COR-L47 (cell line): Measurements from ENCODE around the gene WDR37.
"Not testable (repeated sequence)": the region's sequence is repeated elsewhere in the genome, so short reads cannot be mapped to it uniquely, and the experiment has no call there.

Experiments
- DNase-seq: peaks from one replicate; lab custom pipeline; 2025; lab: John Stamatoyannopoulos, UW

Gene WDR37

GRCh38 chr10:1043532-1043995 is 12.6 kb upstream of the WDR37 start:
- no peak for DNase-seq

- no peak for DNase-seq
Measured at GRCh38 chr10:1044146-1044545, 12.0 kb upstream of the WDR37 start.

- DNase-seq: no peak
Measured at GRCh38 chr10:1044964-1045363, 11.2 kb upstream of the WDR37 start.

GRCh38 chr10:1045415-1045814 is 10.8 kb upstream of the WDR37 start:
- no peak for DNase-seq

- DNase-seq: no peak
Measured at GRCh38 chr10:1047937-1048336, 8.2 kb upstream of the WDR37 start.

GRCh38 chr10:1048349-1048731 is 7.8 kb upstream of the WDR37 start:
- no peak for DNase-seq

- peak; percentile 95 for DNase-seq
Measured at GRCh38 chr10:1048732-1049424, 7.3 kb upstream of the WDR37 start, which contains the start of gene IDI1. TSS of gene IDI1 (minus strand) at chr10:1049119. CDS start at chr10:1049003, 116 bp downstream.

GRCh38 chr10:1049425-1049958 is 6.7 kb upstream of the WDR37 start:
- DNase-seq: no peak

GRCh38 chr10:1050145-1050544 is 6.0 kb upstream of the WDR37 start:
- DNase-seq: no peak

GRCh38 chr10:1050554-1050953 is 5.6 kb upstream of the WDR37 start:
- DNase-seq: no peak

- DNase-seq: no peak
Measured at GRCh38 chr10:1054684-1055083, 1.5 kb upstream of the WDR37 start.

- DNase-seq: no peak
Measured at GRCh38 chr10:1057106-1057657, 997 bp downstream of the WDR37 start.

- DNase-seq: no peak
Measured at GRCh38 chr10:1058017-1058416, 1.8 kb downstream of the WDR37 start.

GRCh38 chr10:1059902-1060301 is 3.7 kb downstream of the WDR37 start:
- DNase-seq: no peak

- no peak for DNase-seq
Measured at GRCh38 chr10:1061930-1062774, 6.0 kb downstream of the WDR37 start.

- DNase-seq: no peak
Measured at GRCh38 chr10:1063232-1063865, 7.2 kb downstream of the WDR37 start.

GRCh38 chr10:1064964-1065247 is 8.7 kb downstream of the WDR37 start:
- no peak for DNase-seq

GRCh38 chr10:1066734-1067133 is 10.5 kb downstream of the WDR37 start:
- not testable (repeated sequence) for DNase-seq

GRCh38 chr10:1068380-1069361 is 12.5 kb downstream of the WDR37 start:
- DNase-seq: no peak

- DNase-seq: no peak
Measured at GRCh38 chr10:1070919-1071318, 14.7 kb downstream of the WDR37 start.

- no peak for DNase-seq
Measured at GRCh38 chr10:1074052-1074747, 18.0 kb downstream of the WDR37 start.
